ENCODE measurements around the gene LRRC8D.

The LRRC8D gene

GRCh38 chr1:89931964-89932363, 111.1 kb downstream of the LRRC8D start:
- Histone ChIP-seq H3K27me3 (ENCODE audit: control insufficient read depth, insufficient read depth, low read length) (no peaks in the 10 kb centered on the region), H3K36me3 (ENCODE audit: control insufficient read depth, insufficient read depth, low read length) (no peaks in the 10 kb centered on the region), H2AFZ (no peak overlapping the region), H3K79me2 (no peaks in the 10 kb centered on the region), H3K27ac (no peak overlapping the region), H3K9me3 (ENCODE audit: control insufficient read depth, low read length) (no peaks in the 10 kb centered on the region), H3K4me1 (no peaks in the 10 kb centered on the region), H3K4me2 (ENCODE audit: low read length) (no peak overlapping the region), H3K4me3 (ENCODE audit: low read depth, low read length) (no peak overlapping the region), H3K9ac (no peak overlapping the region)
- TF ChIP-seq, protein P1, sequence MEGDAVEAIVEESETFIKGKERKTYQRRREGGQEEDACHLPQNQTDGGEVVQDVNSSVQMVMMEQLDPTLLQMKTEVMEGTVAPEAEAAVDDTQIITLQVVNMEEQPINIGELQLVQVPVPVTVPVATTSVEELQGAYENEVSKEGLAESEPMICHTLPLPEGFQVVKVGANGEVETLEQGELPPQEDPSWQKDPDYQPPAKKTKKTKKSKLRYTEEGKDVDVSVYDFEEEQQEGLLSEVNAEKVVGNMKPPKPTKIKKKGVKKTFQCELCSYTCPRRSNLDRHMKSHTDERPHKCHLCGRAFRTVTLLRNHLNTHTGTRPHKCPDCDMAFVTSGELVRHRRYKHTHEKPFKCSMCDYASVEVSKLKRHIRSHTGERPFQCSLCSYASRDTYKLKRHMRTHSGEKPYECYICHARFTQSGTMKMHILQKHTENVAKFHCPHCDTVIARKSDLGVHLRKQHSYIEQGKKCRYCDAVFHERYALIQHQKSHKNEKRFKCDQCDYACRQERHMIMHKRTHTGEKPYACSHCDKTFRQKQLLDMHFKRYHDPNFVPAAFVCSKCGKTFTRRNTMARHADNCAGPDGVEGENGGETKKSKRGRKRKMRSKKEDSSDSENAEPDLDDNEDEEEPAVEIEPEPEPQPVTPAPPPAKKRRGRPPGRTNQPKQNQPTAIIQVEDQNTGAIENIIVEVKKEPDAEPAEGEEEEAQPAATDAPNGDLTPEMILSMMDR (IDR thresholded peaks at IDR 0.05), result no peak

- Histone ChIP-seq H3K27ac (no peak overlapping the region), H3K9me3 (ENCODE audit: control insufficient read depth, low read length) (no peaks in the 10 kb centered on the region), H3K4me1 (no peaks in the 10 kb centered on the region), H3K79me2 (no peaks in the 10 kb centered on the region), H3K4me2 (ENCODE audit: low read length) (no peak overlapping the region), H3K9ac (no peak overlapping the region), H3K4me3 (ENCODE audit: low read depth, low read length) (no peak overlapping the region), H3K36me3 (ENCODE audit: control insufficient read depth, insufficient read depth, low read length) (no peaks in the 10 kb centered on the region), H3K27me3 (ENCODE audit: control insufficient read depth, insufficient read depth, low read length) (no peaks in the 10 kb centered on the region), H2AFZ (no peak overlapping the region)
- TF ChIP-seq, protein P1 (IDR thresholded peaks at IDR 0.05), result no peak
Measured at GRCh38 chr1:89932598-89933364, 111.9 kb downstream of the LRRC8D start.

- no peak overlapping the region for H3K27ac ChIP-seq
- H3K9me3 ChIP-seq (ENCODE audit: control insufficient read depth, low read length), result no peaks in the 10 kb centered on the region
- no peaks in the 10 kb centered on the region for H3K79me2 ChIP-seq
- H3K9ac ChIP-seq, result no peak overlapping the region
- H3K4me1 ChIP-seq, result no peaks in the 10 kb centered on the region
- no peaks in the 10 kb centered on the region for H3K36me3 ChIP-seq (ENCODE audit: control insufficient read depth, insufficient read depth, low read length)
- H3K4me3 ChIP-seq (ENCODE audit: low read depth, low read length), result no peak overlapping the region
- TF ChIP-seq, protein P1 (IDR thresholded peaks at IDR 0.05), result no peak
- H3K27me3 ChIP-seq (ENCODE audit: control insufficient read depth, insufficient read depth, low read length), result no peaks in the 10 kb centered on the region
- no peak overlapping the region for H3K4me2 ChIP-seq (ENCODE audit: low read length)
- no peak overlapping the region for H2AFZ ChIP-seq
Measured at GRCh38 chr1:89934461-89934860, 113.6 kb downstream of the LRRC8D start.

DNA sequence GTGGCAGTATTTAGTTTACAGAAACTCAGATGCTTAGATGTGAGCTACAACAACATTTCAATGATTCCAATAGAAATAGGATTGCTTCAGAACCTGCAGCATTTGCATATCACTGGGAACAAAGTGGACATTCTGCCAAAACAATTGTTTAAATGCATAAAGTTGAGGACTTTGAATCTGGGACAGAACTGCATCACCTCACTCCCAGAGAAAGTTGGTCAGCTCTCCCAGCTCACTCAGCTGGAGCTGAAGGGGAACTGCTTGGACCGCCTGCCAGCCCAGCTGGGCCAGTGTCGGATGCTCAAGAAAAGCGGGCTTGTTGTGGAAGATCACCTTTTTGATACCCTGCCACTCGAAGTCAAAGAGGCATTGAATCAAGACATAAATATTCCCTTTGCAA, 114.4 kb downstream of the LRRC8D start:
- Histone ChIP-seq H3K4me3 (ENCODE audit: low read depth, low read length) (no peak overlapping the region), H3K4me2 (ENCODE audit: low read length) (no peak overlapping the region), H3K9me3 (ENCODE audit: control insufficient read depth, low read length) (no peaks in the 10 kb centered on the region), H3K36me3 (ENCODE audit: control insufficient read depth, insufficient read depth, low read length) (no peaks in the 10 kb centered on the region), H3K9ac (no peak overlapping the region), H3K79me2 (no peaks in the 10 kb centered on the region), H3K4me1 (no peaks in the 10 kb centered on the region), H3K27ac (no peak overlapping the region), H3K27me3 (ENCODE audit: control insufficient read depth, insufficient read depth, low read length) (no peaks in the 10 kb centered on the region), H2AFZ (no peak overlapping the region)
- TF ChIP-seq, protein P1 (IDR thresholded peaks at IDR 0.05), result no peak

GRCh38 chr1:89936694-89937093, 115.9 kb downstream of the LRRC8D start:
- H3K36me3 ChIP-seq (ENCODE audit: control insufficient read depth, insufficient read depth, low read length), result no peaks in the 10 kb centered on the region
- H3K4me1 ChIP-seq, result no peaks in the 10 kb centered on the region
- no peak overlapping the region for H3K27ac ChIP-seq
- H3K4me3 ChIP-seq (ENCODE audit: low read depth, low read length), result no peak overlapping the region
- H3K9ac ChIP-seq, result no peak overlapping the region
- H3K27me3 ChIP-seq (ENCODE audit: control insufficient read depth, insufficient read depth, low read length), result no peaks in the 10 kb centered on the region
- H3K4me2 ChIP-seq (ENCODE audit: low read length), result no peak overlapping the region
- TF ChIP-seq, protein P1 (IDR thresholded peaks at IDR 0.05), result no peak
- no peaks in the 10 kb centered on the region for H3K79me2 ChIP-seq
- no peak overlapping the region for H2AFZ ChIP-seq
- no peaks in the 10 kb centered on the region for H3K9me3 ChIP-seq (ENCODE audit: control insufficient read depth, low read length)

Data from parathyroid adenoma (tissue), 2 donors.